H1 (cell line): ENCODE results near the gene SVEP1. TPM values are rescaled to one million over a fixed set of nuclear protein-coding genes. Genes with fewer than 3 reads are reported as not detected.

Source experiments
- CTCF ChIA-PET: fragments of 300-600 bp; sonication (Branson Sonifier 250); formaldehyde crosslinking; loops from one replicate; lab custom pipeline; 2021; ENCODE audit not compliant: partially characterized antibody; lab: Charles Lee
- POLR2A ChIA-PET: fragments of 300-600 bp; sonication (Branson Sonifier 250); formaldehyde crosslinking; loops from one replicate; lab custom pipeline; 2021; ENCODE audit warnings: inconsistent platforms; ENCODE audit not compliant: partially characterized antibody; lab: Charles Lee
- DNase-seq, 2 experiments: peaks; one replicate each; pipeline versions ENCODE4 v3.0.0 to v3.0.0-alpha.2; 2010 to 2022; ENCODE audit warnings: low spot score in 2 of 2, low read depth in 1 of 2, mixed read lengths in 1 of 2
- FAIRE-seq: peaks from 2 replicates; lab custom pipeline; 2011; peaks lifted over from hg19 to GRCh38; lab: Jason Lieb, UNC
- H2AFZ ChIP-seq: 2 replicates; pipeline ENCODE4 v1.8.1; 2012; ENCODE audit warnings: low read length, inconsistent platforms
- H2AK5ac ChIP-seq: 2 replicates; pipeline ENCODE4 v1.6.1; 2013; ENCODE audit warnings: low read depth, low read length
- H2BK120ac ChIP-seq: replicated peaks from 2 replicates; pipeline ENCODE3; 2013; ENCODE audit warnings: low read depth, low read length, inconsistent platforms
- H2BK12ac ChIP-seq: 2 replicates; pipeline ENCODE4 v1.6.1; 2013; ENCODE audit warnings: low read depth, low read length
- H2BK15ac ChIP-seq: 2 replicates; pipeline ENCODE4 v1.6.1; 2013; ENCODE audit warnings: low read length
- H2BK20ac ChIP-seq: 2 replicates; pipeline ENCODE4 v1.6.1; 2013; ENCODE audit warnings: low read length
- H2BK5ac ChIP-seq: 2 replicates; pipeline ENCODE4 v1.6.1; 2013; ENCODE audit warnings: low read depth, low read length
- H3K14ac ChIP-seq: 2 replicates; pipeline ENCODE4 v1.6.1; 2013; ENCODE audit warnings: inconsistent platforms; ENCODE audit not compliant: insufficient read length
- H3K18ac ChIP-seq: 2 replicates; pipeline ENCODE4 v1.6.1; 2013; ENCODE audit warnings: low read length; ENCODE audit errors: extremely low read depth
- H3K23ac ChIP-seq: 2 replicates; pipeline ENCODE4 v1.6.1; 2013; ENCODE audit warnings: inconsistent platforms; ENCODE audit not compliant: insufficient read length
- H3K23me2 ChIP-seq: 2 replicates; pipeline ENCODE4 v1.6.1; 2013; ENCODE audit warnings: low read depth, low read length
- H3K27ac ChIP-seq: 2 replicates; pipeline ENCODE4 v1.6.1; 2011; ENCODE audit warnings: low read depth, low read length, inconsistent platforms
- H3K27me3 ChIP-seq, 4 experiments: replicated peaks in 1 of 4; 1 replicate in 1 of 4; 2 replicates in 3 of 4; pipeline versions ENCODE4 v1.6.1 to v1.8.1; 2011 to 2013; ENCODE audit warnings: low read length in 3 of 4, mild to moderate bottlenecking in 3 of 4, inconsistent platforms in 2 of 4, mixed read lengths in 2 of 4, moderate library complexity in 1 of 4; ENCODE audit not compliant: control insufficient read depth in 3 of 4, insufficient read depth in 3 of 4; ENCODE audit errors: extremely low read depth in 1 of 4
- H3K36me3 ChIP-seq, 4 experiments: 2 replicates each; pipeline versions ENCODE4 v1.6.1 to v1.8.1; 2011 to 2013; ENCODE audit warnings: mild to moderate bottlenecking in 4 of 4, low read length in 3 of 4, moderate library complexity in 2 of 4, control low read depth in 1 of 4, inconsistent platforms in 1 of 4; ENCODE audit not compliant: insufficient read depth in 4 of 4, control insufficient read depth in 2 of 4
- H3K4ac ChIP-seq: replicated peaks from 2 replicates; pipeline ENCODE3; 2013; ENCODE audit warnings: low read length, low read depth, mixed read lengths, inconsistent platforms; ENCODE audit not compliant: insufficient read length
- H3K4me1 ChIP-seq, 4 experiments: replicated peaks in 1 of 4; 1 replicate in 1 of 4; 2 replicates in 3 of 4; pipeline versions ENCODE4 v1.6.1 to v1.8.1; 2011 to 2013; ENCODE audit warnings: low read length in 3 of 4, inconsistent platforms in 2 of 4, mixed read lengths in 1 of 4; ENCODE audit not compliant: insufficient read depth in 4 of 4, control insufficient read depth in 3 of 4
- H3K4me2 ChIP-seq, 2 experiments: 2 replicates each; pipeline versions ENCODE4 v1.6.1 to v1.8.1; 2011 to 2013; ENCODE audit warnings: low read depth in 2 of 2, low read length in 2 of 2, control low read depth in 1 of 2, inconsistent platforms in 1 of 2, mild to moderate bottlenecking in 1 of 2; ENCODE audit not compliant: insufficient read depth in 1 of 2
- H3K4me3 ChIP-seq, 4 experiments: fragments of 200-600, 300-600 bp in 1 of 4; sonication (generic), shearing (Covaris generic), sonication (Bioruptor Twin) in 1 of 4; 2 replicates each; pipeline versions ENCODE4 v1.5.1 to v1.8.1; 2011 to 2016; ENCODE audit warnings: low read length in 4 of 4, low read depth in 3 of 4, control low read depth in 2 of 4, inconsistent platforms in 2 of 4, mild to moderate bottlenecking in 2 of 4, mixed read lengths in 1 of 4, moderate library complexity in 1 of 4; ENCODE audit not compliant: insufficient read depth in 2 of 4; ENCODE audit errors: extremely low read depth in 1 of 4
- H3K56ac ChIP-seq: replicated peaks from 2 replicates; pipeline ENCODE3; 2013; ENCODE audit warnings: low read depth, mild to moderate bottlenecking, mixed read lengths, low read length, inconsistent platforms; ENCODE audit not compliant: insufficient read length
- H3K79me1 ChIP-seq: 2 replicates; pipeline ENCODE4 v1.6.1; 2013; ENCODE audit warnings: low read depth, low read length, control low read depth
- H3K79me2 ChIP-seq, 2 experiments: 2 replicates each; pipeline versions ENCODE4 v1.6.1 to v1.8.1; 2012 to 2013; ENCODE audit warnings: low read length in 2 of 2, mild to moderate bottlenecking in 2 of 2, inconsistent platforms in 1 of 2; ENCODE audit not compliant: insufficient read depth in 2 of 2, control insufficient read depth in 1 of 2
- H3K9ac ChIP-seq, 4 experiments: replicated peaks in 1 of 4; 1 replicate in 1 of 4; 2 replicates in 3 of 4; pipeline versions ENCODE4 v1.6.1 to v1.8.1; 2011 to 2013; ENCODE audit warnings: low read depth in 3 of 4, low read length in 3 of 4, control low read depth in 2 of 4, mild to moderate bottlenecking in 2 of 4, moderate library complexity in 2 of 4, inconsistent platforms in 1 of 4; ENCODE audit errors: extremely low read depth in 1 of 4
- H3K9me3 ChIP-seq, 2 experiments: 2 replicates each; pipeline versions ENCODE4 v1.6.1 to v1.8.1; 2012 to 2013; ENCODE audit warnings: mild to moderate bottlenecking in 2 of 2, moderate library complexity in 2 of 2, control low read depth in 1 of 2, inconsistent platforms in 1 of 2, low read depth in 1 of 2, low read length in 1 of 2, mixed read lengths in 1 of 2; ENCODE audit not compliant: insufficient read depth in 2 of 2
- H4K20me1 ChIP-seq, 2 experiments: replicated peaks in 1 of 2; 2 replicates each; pipeline versions ENCODE3 to v1.8.1; 2011 to 2013; ENCODE audit warnings: inconsistent platforms in 2 of 2, low read length in 2 of 2, mild to moderate bottlenecking in 1 of 2; ENCODE audit not compliant: insufficient read depth in 2 of 2, control insufficient read depth in 1 of 2
- H4K5ac ChIP-seq: 2 replicates; pipeline ENCODE4 v1.6.1; 2013; ENCODE audit warnings: low read length, low read depth, mixed read lengths, inconsistent platforms; ENCODE audit not compliant: insufficient read length
- H4K8ac ChIP-seq: 2 replicates; pipeline ENCODE4 v1.8.0; 2013; ENCODE audit warnings: mild to moderate bottlenecking, moderate library complexity, low read length, inconsistent platforms; ENCODE audit not compliant: insufficient read depth; ENCODE audit errors: extremely low read depth
- H4K91ac ChIP-seq: replicated peaks from 2 replicates; pipeline ENCODE3; 2013; ENCODE audit warnings: low read length, mixed read lengths, inconsistent platforms; ENCODE audit not compliant: insufficient read length
- BRCA1 ChIP-seq: IDR thresholded peaks from 2 replicates; pipeline ENCODE4 v1.6.1; 2012; ENCODE audit warnings: low read depth, low read length, improper control_type of control experiment
- RAD21 ChIP-seq, 2 experiments: IDR thresholded peaks in 1 of 2; conservative IDR thresholded peaks in 1 of 2; 2 replicates each; pipeline ENCODE4 v1.6.1; 2011; ENCODE audit warnings: low read depth in 2 of 2, low read length in 2 of 2, improper control_type of control experiment in 1 of 2, inconsistent platforms in 1 of 2, mild to moderate bottlenecking in 1 of 2, moderate library complexity in 1 of 2
- TEAD4 ChIP-seq: IDR thresholded peaks from 2 replicates; pipeline ENCODE4 v1.6.1; 2012; ENCODE audit warnings: low read depth, low read length, inconsistent platforms, mixed read lengths
- WGBS, 2 experiments: shearing (Covaris generic) in 1 of 2; methylation state at CpG; one replicate each; pipeline versions ENCODE4 v1.1.6 to v1.1.7; 2013 to 2015; ENCODE audit warnings: low lambda C conversion rate in 2 of 2, mixed read lengths in 2 of 2, inconsistent platforms in 1 of 2, low coverage in 1 of 2, missing lambda C conversion rate in 1 of 2; ENCODE audit not compliant: insufficient replicate concordance in 2 of 2, insufficient coverage in 1 of 2, insufficient read length in 1 of 2; ENCODE audit errors: extremely low coverage in 1 of 2, missing lambda C conversion rate in 1 of 2; 5-methylcytosine and 5-hydroxymethylcytosine counted together
- polyA plus RNA-seq, 7 experiments: library from polyadenylated mRNA; depleted of rRNA in 3 of 7; stranded (reverse) in 5 of 7; unstranded in 2 of 7; fragments of >200 nt in 5 of 7; fragments of 200-250 nt in 2 of 7; gene quantifications; 1 replicate in 5 of 7; 2 replicates in 1 of 7; 4 replicates in 1 of 7; pipeline versions ENCODE4 v1.2.1 to v1.2.3, GENCODE V29; 2011 to 2013; ENCODE audit warnings: missing spikeins in 2 of 7, mixed read lengths in 2 of 7
- total RNA-seq: library from RNA; stranded (reverse); fragmentation: NEBNext Ultra II Directional; extraction: Animal tissue kit (Norgen Biotek cat#: 25700); gene quantifications from 2 replicates; pipeline ENCODE4 v1.2.1, GENCODE V29; 2021
- TF ChIP-seq, protein P1 (sequence below), 3 experiments: IDR thresholded peaks; 1 replicate in 2 of 3; 2 replicates in 1 of 3; pipeline versions ENCODE4 v1.5.1 to v1.6.1; 2011; ENCODE audit warnings: low read length in 3 of 3, mild to moderate bottlenecking in 3 of 3, inconsistent platforms in 2 of 3, low read depth in 1 of 3, moderate library complexity in 1 of 3; ENCODE audit not compliant: insufficient read depth in 1 of 3; ENCODE audit errors: control extremely low read depth in 1 of 3

SVEP1 gene
- total and polyA plus RNA-seq, 2 of the 8 experiments (the other 6 are each of a cell fraction or from before 2014, with no cell fraction given), result 0.11 to 0.37 TPM

GRCh38 chr9:110340306-110340705 lies 239.2 kb downstream of the SVEP1 start:
- Histone ChIP-seq H2AK5ac (no peak overlapping the region), H3K4me3 (no peak overlapping the region), H3K4ac (no peak overlapping the region), H3K9me3 (no peaks in the 10 kb centered on the region), H2BK120ac (no peak overlapping the region), H3K23ac (no peak overlapping the region), H4K20me1 (no peaks in the 10 kb centered on the region), H3K18ac (no peak overlapping the region), H3K27me3 (no peaks in the 10 kb centered on the region), H3K4me2 (no peak overlapping the region), H3K79me1 (no peaks in the 10 kb centered on the region), H4K8ac (no peak overlapping the region), H2BK5ac (no peak overlapping the region), H3K23me2 (no peaks in the 10 kb centered on the region), H3K79me2 (no peaks in the 10 kb centered on the region), H4K91ac (no peak overlapping the region), H3K56ac (no peak overlapping the region), H3K14ac (no peak overlapping the region), H2BK20ac (no peak overlapping the region), H2BK15ac (no peak overlapping the region), H3K27ac (no peak overlapping the region), H3K9ac (no peak overlapping the region), H2AFZ (no peak overlapping the region), H4K5ac (no peak overlapping the region), H3K4me1 (no peaks in the 10 kb centered on the region), H2BK12ac (no peak overlapping the region), H3K36me3 (no peaks in the 10 kb centered on the region)
- ChIA-PET CTCF (interaction anchor here (0.7 to 3.1 kb wide), 26 partner anchors 8 to 1126 kb away, joined by 3 to 11 read pairs (median 5); no protein-coding TSS in a partner anchor), POLR2A (no interaction called here)
- FAIRE-seq (no peak), DNase-seq (no peak)
- WGBS, 2 experiments, result 76% methylated on average over 2 of the region's 2 CpGs; no CpG with 5 or more reads in 1 of the 2 experiments
- TF ChIP-seq RAD21 (IDR thresholded peaks at IDR 0.05 in 1 of 2, conservative IDR thresholded peaks at IDR 0.05 in 1 of 2; ENCODE audit: low read depth in 2 of 2, low read length in 2 of 2), result peak; percentile 67 to 75
- TF ChIP-seq BRCA1, result no peak
- TF ChIP-seq, protein P1, sequence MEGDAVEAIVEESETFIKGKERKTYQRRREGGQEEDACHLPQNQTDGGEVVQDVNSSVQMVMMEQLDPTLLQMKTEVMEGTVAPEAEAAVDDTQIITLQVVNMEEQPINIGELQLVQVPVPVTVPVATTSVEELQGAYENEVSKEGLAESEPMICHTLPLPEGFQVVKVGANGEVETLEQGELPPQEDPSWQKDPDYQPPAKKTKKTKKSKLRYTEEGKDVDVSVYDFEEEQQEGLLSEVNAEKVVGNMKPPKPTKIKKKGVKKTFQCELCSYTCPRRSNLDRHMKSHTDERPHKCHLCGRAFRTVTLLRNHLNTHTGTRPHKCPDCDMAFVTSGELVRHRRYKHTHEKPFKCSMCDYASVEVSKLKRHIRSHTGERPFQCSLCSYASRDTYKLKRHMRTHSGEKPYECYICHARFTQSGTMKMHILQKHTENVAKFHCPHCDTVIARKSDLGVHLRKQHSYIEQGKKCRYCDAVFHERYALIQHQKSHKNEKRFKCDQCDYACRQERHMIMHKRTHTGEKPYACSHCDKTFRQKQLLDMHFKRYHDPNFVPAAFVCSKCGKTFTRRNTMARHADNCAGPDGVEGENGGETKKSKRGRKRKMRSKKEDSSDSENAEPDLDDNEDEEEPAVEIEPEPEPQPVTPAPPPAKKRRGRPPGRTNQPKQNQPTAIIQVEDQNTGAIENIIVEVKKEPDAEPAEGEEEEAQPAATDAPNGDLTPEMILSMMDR (IDR thresholded peaks at IDR 0.05; ENCODE audit: control extremely low read depth in 1 of 3, insufficient read depth in 1 of 3, low read depth in 1 of 3, low read length in 3 of 3), result peak in 2 of 3 experiments; percentile 67 to 85; a peak in 3 of 4 replicates
- TF ChIP-seq TEAD4, result peak; percentile 59; the same call in 1 of the 2 replicates
